HepG2 (cell line): ENCODE data around the gene DAPL1. TPM values are rescaled to one million over a fixed set of nuclear protein-coding genes. Genes with fewer than 3 reads are reported as not detected.

ENCODE experiments used
- ATAC-seq: fragments of 200-7000 bp; cut with Tn5 transposase; 3 replicates; pipeline ENCODE4 v1.9.1; 2020; ENCODE audit warnings: mild to moderate bottlenecking, moderate library complexity
- BruUV-seq: library from RNA; stranded (reverse); fragments of 400-500 nt; replicated peaks from 2 replicates; lab custom pipeline; 2021; lab: Mats Ljungman, UMichigan
- CTCF ChIA-PET: fragments of 300-600 bp; formaldehyde crosslinking; extraction: SDS; loops from one replicate; lab custom pipeline; 2021; ENCODE audit warnings: low total read pairs, inconsistent platforms, low intra/inter-chr PET ratio; lab: Yijun Ruan, JAX
- POLR2A ChIA-PET: fragments of 350-600 bp; sonication (Branson Sonifier 250); formaldehyde crosslinking; loops from one replicate; lab custom pipeline; 2020; ENCODE audit warnings: antibody characterized with exemption, inconsistent platforms; lab: Yijun Ruan, JAX
- DNase-seq: peaks from one replicate; pipeline ENCODE4 v3.0.0-alpha.2; 2015; ENCODE audit warnings: low spot score
- FAIRE-seq: peaks from 3 replicates; lab custom pipeline; 2011; peaks lifted over from hg19 to GRCh38; lab: Jason Lieb, UNC
- H2AFZ ChIP-seq: one replicate; pipeline ENCODE4 v1.6.1; 2011; ENCODE audit warnings: low read length, inconsistent platforms
- H3K27ac ChIP-seq: fragments of 300-600 bp; 3 replicates; pipeline ENCODE4 v1.8.0; 2011; ENCODE audit warnings: mixed run types, mild to moderate bottlenecking, mixed read lengths, low read length, inconsistent platforms; ENCODE audit not compliant: insufficient read depth; ENCODE audit errors: extremely low read length
- H3K27me3 ChIP-seq, 2 experiments: fragments of 200-600 bp in 1 of 2; 2 replicates in 1 of 2; 3 replicates in 1 of 2; pipeline versions ENCODE4 v1.6.0 to v1.8.0; 2011; ENCODE audit warnings: low read length in 2 of 2, mild to moderate bottlenecking in 2 of 2, moderate library complexity in 2 of 2, inconsistent platforms in 1 of 2; ENCODE audit not compliant: insufficient read depth in 2 of 2, control insufficient read depth in 1 of 2
- H3K36me3 ChIP-seq, 2 experiments: fragments of 200-600 bp in 1 of 2; replicated peaks in 1 of 2; 2 replicates in 1 of 2; 3 replicates in 1 of 2; pipeline versions ENCODE4 v1.5.1 to v1.8.0; 2011; ENCODE audit warnings: low read length in 2 of 2, inconsistent platforms in 1 of 2; ENCODE audit not compliant: insufficient read depth in 2 of 2, control insufficient read depth in 1 of 2
- H3K4me1 ChIP-seq: 2 replicates; pipeline ENCODE4 v1.5.1; 2012; ENCODE audit warnings: low read length, inconsistent platforms; ENCODE audit not compliant: insufficient read depth
- H3K4me2 ChIP-seq: 2 replicates; pipeline ENCODE4 v1.6.0; 2011; ENCODE audit warnings: low read depth, low read length, inconsistent platforms
- H3K4me3 ChIP-seq, 3 experiments: fragments of 200-600 bp in 1 of 3; sonication (generic), shearing (Covaris generic) in 1 of 3; replicated peaks in 1 of 3; 2 replicates each; pipeline ENCODE4 v1.5.1; 2011 to 2016; ENCODE audit warnings: low read length in 3 of 3, inconsistent platforms in 2 of 3, low read depth in 2 of 3, mild to moderate bottlenecking in 2 of 3, control low read depth in 1 of 3, mixed read lengths in 1 of 3; ENCODE audit not compliant: insufficient read depth in 1 of 3
- H3K79me2 ChIP-seq: one replicate; pipeline ENCODE4 v1.6.1; 2011; ENCODE audit warnings: low read length, inconsistent platforms; ENCODE audit not compliant: insufficient read depth
- H3K9ac ChIP-seq: 2 replicates; pipeline ENCODE4 v1.6.0; 2011; ENCODE audit warnings: mild to moderate bottlenecking, low read depth, low read length, inconsistent platforms; ENCODE audit not compliant: insufficient read depth
- H3K9me3 ChIP-seq: 2 replicates; pipeline ENCODE4 v1.5.1; 2012; ENCODE audit warnings: mild to moderate bottlenecking, low read length
- H4K20me1 ChIP-seq: 2 replicates; pipeline ENCODE4 v1.6.0; 2011; ENCODE audit warnings: inconsistent platforms, mild to moderate bottlenecking, low read length, moderate library complexity; ENCODE audit not compliant: insufficient read depth
- ATF5 ChIP-seq: sonication (generic); formaldehyde crosslinking; IDR thresholded peaks from 2 replicates; pipeline ENCODE4 v1.4.0; 2020; ENCODE audit warnings: mild to moderate bottlenecking, low read depth, missing genetic modification reagents
- CTCF ChIP-seq: sonication (generic); formaldehyde crosslinking; IDR thresholded peaks from 2 replicates; pipeline ENCODE4 v1.5.0; 2020; ENCODE audit warnings: mild to moderate bottlenecking, missing genetic modification reagents, moderate library complexity
- FOSL2 ChIP-seq: sonication (generic); formaldehyde crosslinking; IDR thresholded peaks from 2 replicates; pipeline ENCODE4 v1.4.0; 2020; ENCODE audit warnings: missing genetic modification reagents
- KLF9 ChIP-seq: IDR thresholded peaks from 2 replicates; pipeline ENCODE4 v1.6.1; 2016; ENCODE audit warnings: low read depth
- NCOA2 ChIP-seq: sonication (generic); formaldehyde crosslinking; IDR thresholded peaks from 2 replicates; pipeline ENCODE4 v1.8.0; 2022; ENCODE audit warnings: inconsistent platforms
- SUZ12 ChIP-seq: fragments of 150-350 bp; IDR thresholded peaks from 2 replicates; pipeline ENCODE4 v1.6.1; 2014; ENCODE audit warnings: low read depth, low read length
- TMF1 ChIP-seq: sonication (generic); formaldehyde crosslinking; IDR thresholded peaks from 2 replicates; pipeline ENCODE4 v1.8.1; 2022; ENCODE audit warnings: low read depth, missing genetic modification reagents
- ZFP90 ChIP-seq: sonication (generic); formaldehyde crosslinking; IDR thresholded peaks from 2 replicates; pipeline ENCODE4 v1.8.0; 2022; ENCODE audit warnings: missing genetic modification reagents, mild to moderate bottlenecking, inconsistent platforms, borderline replicate concordance
- ZNF329 ChIP-seq: sonication (generic); formaldehyde crosslinking; IDR thresholded peaks from 2 replicates; pipeline ENCODE4 v1.9.0; 2021; ENCODE audit warnings: low read depth, mild to moderate bottlenecking, missing genetic modification reagents
- ZNF512B ChIP-seq: sonication (generic); formaldehyde crosslinking; IDR thresholded peaks from 2 replicates; pipeline ENCODE4 v1.5.1; 2020; ENCODE audit warnings: missing genetic modification reagents, mild to moderate bottlenecking, borderline replicate concordance
- ZNF724P ChIP-seq: sonication (generic); formaldehyde crosslinking; IDR thresholded peaks from 2 replicates; pipeline ENCODE4 v1.8.0; 2022; ENCODE audit warnings: missing genetic modification reagents, borderline replicate concordance
- ZNF749 ChIP-seq: sonication (generic); formaldehyde crosslinking; IDR thresholded peaks from 2 replicates; pipeline ENCODE4 v1.8.0; 2022; ENCODE audit warnings: mild to moderate bottlenecking, missing genetic modification reagents, moderate library complexity, borderline replicate concordance
- ZNF772 ChIP-seq: sonication (generic); formaldehyde crosslinking; IDR thresholded peaks from 2 replicates; pipeline ENCODE4 v1.5.0; 2020; ENCODE audit warnings: mild to moderate bottlenecking, missing genetic modification reagents
- ZNF777 ChIP-seq: sonication (generic); formaldehyde crosslinking; IDR thresholded peaks from 2 replicates; pipeline ENCODE4 v1.4.0; 2020; ENCODE audit warnings: missing genetic modification reagents
- WGBS: methylation state at CpG from one replicate; pipeline ENCODE4 v1.1.6; 2017; ENCODE audit warnings: low lambda C conversion rate; 5-methylcytosine and 5-hydroxymethylcytosine counted together
- in situ Hi-C: cut with HindIII; loops from 2 replicates; pipeline ENCODE4 v1.10.0; 2017; ENCODE audit warnings: low pct_unique_long_range_greater_than_20kb; ENCODE audit not compliant: extremely low pct_ligation_motif_present
- intact Hi-C: fragments of 100-400 bp; cut with micrococcal nuclease; formaldehyde crosslinking; loops from one replicate; pipeline ENCODE4 v1.10.0; 2022; ENCODE audit not compliant: unreplicated experiment
- polyA plus RNA-seq, 8 experiments: library from polyadenylated mRNA; depleted of rRNA in 3 of 8; stranded (reverse) in 7 of 8; unstranded in 1 of 8; fragments of >200 nt; fragmentation: Illumina TruSeq in 4 of 8; extraction: Trizol in 4 of 8; gene quantifications; 2 replicates each; pipeline versions ENCODE4 v1.2.1 to v1.2.3, GENCODE V29; 2011 to 2016; ENCODE audit warnings: low read depth in 4 of 8, missing spikeins in 1 of 8, mixed read lengths in 1 of 8; ENCODE audit not compliant: insufficient read depth in 1 of 8
- total RNA-seq, 5 experiments: library from RNA; depleted of rRNA; stranded (reverse); fragments of >200 nt; fragmentation: Illumina TruSeq; extraction: Trizol; gene quantifications; 2 replicates each; pipeline ENCODE4 v1.2.3, GENCODE V29; 2016; ENCODE audit warnings: low read depth in 1 of 5

Gene DAPL1
- total and polyA plus RNA-seq, 2 of the 13 experiments (the other 11 are each of a cell fraction or from before 2014, with no cell fraction given) = not detected

GRCh38 chr2:158823486-158824237 is 28.5 kb downstream of the DAPL1 start:
- Histone ChIP-seq H3K4me3 (no peak overlapping the region), H3K79me2 (no peaks in the 10 kb centered on the region), H3K9ac (no peak overlapping the region), H4K20me1 (no peaks in the 10 kb centered on the region), H2AFZ (no peak overlapping the region), H3K9me3 (no peaks in the 10 kb centered on the region), H3K4me2 (no peak overlapping the region), H3K4me1 (no peaks in the 10 kb centered on the region), H3K27me3 (peaks cover 0 to 4% of the 10 kb centered on the region in 2 experiments; a peak in 1 of 5 replicates), H3K36me3 (no peaks in the 10 kb centered on the region), H3K27ac (no peak overlapping the region)
- ChIA-PET POLR2A (no interaction called here), CTCF (no interaction called here)
- WGBS = 45% methylated on average over 10 of the region's 10 CpGs
- no peak for FAIRE-seq
- TF ChIP-seq TMF1 (CRISPR knock-in tag) (no peak), ZFP90 (no peak), ZNF329 (CRISPR knock-in tag) (no peak), CTCF (CRISPR knock-in tag) (no peak), ZNF772 (CRISPR knock-in tag) (no peak), SUZ12 (no peak)
- no peak for DNase-seq
- in situ Hi-C loops = no loop called here
- no TSS peak for BruUV-seq
- ATAC-seq = no peak
- intact Hi-C loops = no loop called here

DNA sequence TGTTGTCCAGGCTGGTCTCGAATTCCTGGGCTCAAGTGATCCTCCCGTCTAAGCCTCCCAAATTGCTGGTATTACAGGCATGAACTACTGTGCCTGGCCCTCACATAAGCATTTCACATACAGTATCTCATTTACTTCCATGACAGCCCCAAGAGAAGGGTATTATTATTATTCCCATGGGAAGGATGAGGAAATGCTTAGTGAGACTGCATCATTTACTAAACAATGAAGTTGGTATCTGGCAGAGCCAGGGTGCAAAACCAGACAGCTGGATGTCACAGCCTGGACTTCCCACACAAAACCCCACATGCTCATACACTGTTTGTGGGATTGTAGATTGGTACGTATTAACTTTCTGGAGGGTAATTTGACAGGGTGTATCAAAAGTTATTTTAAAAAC is 29.9 kb downstream of the DAPL1 start:
- Histone ChIP-seq H3K27ac (no peak overlapping the region), H3K9ac (no peak overlapping the region), H4K20me1 (no peaks in the 10 kb centered on the region), H3K36me3 (no peaks in the 10 kb centered on the region), H3K9me3 (no peaks in the 10 kb centered on the region), H3K4me3 (no peak overlapping the region), H3K27me3 (no peaks in the 10 kb centered on the region; a peak in 1 of 5 replicates), H3K79me2 (no peaks in the 10 kb centered on the region), H3K4me1 (no peaks in the 10 kb centered on the region), H2AFZ (no peak overlapping the region), H3K4me2 (no peak overlapping the region)
- CTCF ChIA-PET = no interaction called here
- POLR2A ChIA-PET = no interaction called here
- FAIRE-seq = no peak
- in situ Hi-C loops (no loop called here), intact Hi-C loops (no loop called here)
- WGBS = 40% methylated on average over 3 of the region's 3 CpGs
- DNase-seq = no peak
- ATAC-seq = no peak
- no TSS peak for BruUV-seq
- TF ChIP-seq ZNF777 (CRISPR knock-in tag) = no peak
- TF ChIP-seq ZNF512B (CRISPR knock-in tag) = no peak
- TF ChIP-seq ZNF749 (CRISPR knock-in tag) = no peak
- TF ChIP-seq KLF9 (CRISPR knock-in tag) = no peak
- TF ChIP-seq ZNF724P (CRISPR knock-in tag) = no peak
- no peak for TF ChIP-seq FOSL2 (CRISPR knock-in tag)
- no peak for TF ChIP-seq ATF5 (CRISPR knock-in tag)
- no peak for TF ChIP-seq NCOA2
